Sigmoid colon (tissue), 4 donors: Measurements from ENCODE around the gene SAP30BP.

Source experiments
- EP300 ChIP-seq, 4 donors: sonication (generic); formaldehyde crosslinking; IDR thresholded peaks; one replicate each; pipeline ENCODE4 v1.6.1; 2017; ENCODE audit warnings: antibody characterized with exemption in 4 of 4
- POLR2A ChIP-seq, 2 donors: fragments of 450-650 bp; IDR thresholded peaks; one replicate each; pipeline ENCODE4 v1.6.1; 2016; ENCODE audit warnings: antibody characterized with exemption in 2 of 2, mild to moderate bottlenecking in 2 of 2, moderate library complexity in 2 of 2
- TF ChIP-seq, protein P1 (sequence below), 4 experiments: fragments of 450-650 bp in 3 of 4; fragments of 200-600 bp in 1 of 4; IDR thresholded peaks; one replicate each; pipeline ENCODE4 v1.5.1; 2016 to 2019; ENCODE audit warnings: antibody characterized with exemption in 4 of 4, mild to moderate bottlenecking in 3 of 4, moderate library complexity in 2 of 4

DNA sequence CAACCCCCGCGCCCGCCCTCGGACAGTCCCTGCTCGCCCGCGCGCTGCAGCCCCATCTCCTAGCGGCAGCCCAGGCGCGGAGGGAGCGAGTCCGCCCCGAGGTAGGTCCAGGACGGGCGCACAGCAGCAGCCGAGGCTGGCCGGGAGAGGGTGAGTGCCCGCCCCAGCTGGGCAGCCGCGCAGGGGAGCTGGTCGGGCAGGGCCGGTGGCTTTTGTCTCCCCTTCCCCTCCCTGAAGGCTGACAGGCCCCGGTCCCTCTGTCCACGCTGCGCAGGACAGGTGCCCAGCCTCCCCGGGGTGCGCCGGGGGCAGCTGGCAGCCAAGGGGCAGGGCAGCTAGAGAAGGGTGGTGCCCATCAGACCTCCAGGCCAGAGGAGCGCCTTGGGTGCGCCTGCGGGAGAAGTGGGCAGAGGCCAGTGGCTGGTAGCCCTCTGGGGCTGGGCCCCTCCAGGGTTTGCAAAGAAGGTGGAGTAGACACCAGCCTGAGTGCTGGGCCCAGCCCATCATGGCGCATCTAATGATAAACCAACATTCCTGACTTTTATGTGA, 54.4 kb downstream of the SAP30BP start:
- no peak for TF ChIP-seq POLR2A (IDR thresholded peaks at IDR 0.05)
- TF ChIP-seq, protein P1, sequence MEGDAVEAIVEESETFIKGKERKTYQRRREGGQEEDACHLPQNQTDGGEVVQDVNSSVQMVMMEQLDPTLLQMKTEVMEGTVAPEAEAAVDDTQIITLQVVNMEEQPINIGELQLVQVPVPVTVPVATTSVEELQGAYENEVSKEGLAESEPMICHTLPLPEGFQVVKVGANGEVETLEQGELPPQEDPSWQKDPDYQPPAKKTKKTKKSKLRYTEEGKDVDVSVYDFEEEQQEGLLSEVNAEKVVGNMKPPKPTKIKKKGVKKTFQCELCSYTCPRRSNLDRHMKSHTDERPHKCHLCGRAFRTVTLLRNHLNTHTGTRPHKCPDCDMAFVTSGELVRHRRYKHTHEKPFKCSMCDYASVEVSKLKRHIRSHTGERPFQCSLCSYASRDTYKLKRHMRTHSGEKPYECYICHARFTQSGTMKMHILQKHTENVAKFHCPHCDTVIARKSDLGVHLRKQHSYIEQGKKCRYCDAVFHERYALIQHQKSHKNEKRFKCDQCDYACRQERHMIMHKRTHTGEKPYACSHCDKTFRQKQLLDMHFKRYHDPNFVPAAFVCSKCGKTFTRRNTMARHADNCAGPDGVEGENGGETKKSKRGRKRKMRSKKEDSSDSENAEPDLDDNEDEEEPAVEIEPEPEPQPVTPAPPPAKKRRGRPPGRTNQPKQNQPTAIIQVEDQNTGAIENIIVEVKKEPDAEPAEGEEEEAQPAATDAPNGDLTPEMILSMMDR (IDR thresholded peaks at IDR 0.05) = no peak
- no peak for TF ChIP-seq EP300 (IDR thresholded peaks at IDR 0.05)
